H1 (cell line): ENCODE measurements around the gene HES3. TPM values are rescaled to one million over a fixed set of nuclear protein-coding genes. Genes with fewer than 3 reads are reported as not detected.

Experiments
- KDM4A ChIP-seq: IDR thresholded peaks from one replicate; pipeline ENCODE4 v1.7.1; 2012; ENCODE audit warnings: low read depth, mild to moderate bottlenecking, moderate library complexity, low read length, inconsistent platforms; ENCODE audit not compliant: severe bottlenecking
- TBP ChIP-seq: IDR thresholded peaks from 2 replicates; pipeline ENCODE4 v1.6.1; 2011; ENCODE audit warnings: low read depth, low read length, improper control_type of control experiment
- YY1 ChIP-seq: IDR thresholded peaks from 2 replicates; pipeline ENCODE4 v1.6.1; 2011; ENCODE audit warnings: low read depth, mild to moderate bottlenecking, low read length
- ZNF274 ChIP-seq: IDR thresholded peaks from 2 replicates; pipeline ENCODE4 v1.7.0; 2012; ENCODE audit warnings: low read length, borderline replicate concordance; ENCODE audit errors: extremely low read depth
- polyA plus RNA-seq, 7 experiments: library from polyadenylated mRNA; depleted of rRNA in 3 of 7; stranded (reverse) in 5 of 7; unstranded in 2 of 7; fragments of >200 nt in 5 of 7; fragments of 200-250 nt in 2 of 7; gene quantifications; 1 replicate in 5 of 7; 2 replicates in 1 of 7; 4 replicates in 1 of 7; pipeline versions ENCODE4 v1.2.1 to v1.2.3, GENCODE V29; 2011 to 2013; ENCODE audit warnings: missing spikeins in 2 of 7, mixed read lengths in 2 of 7
- total RNA-seq: library from RNA; stranded (reverse); fragmentation: NEBNext Ultra II Directional; extraction: Animal tissue kit (Norgen Biotek cat#: 25700); gene quantifications from 2 replicates; pipeline ENCODE4 v1.2.1, GENCODE V29; 2021
- TF ChIP-seq, protein P1 (sequence below): fragments of 300-600 bp; sonication (generic); IDR thresholded peaks from 2 replicates; pipeline ENCODE4 v1.7.1; 2012; ENCODE audit warnings: low read length, moderate library complexity, mild to moderate bottlenecking, inconsistent platforms; ENCODE audit not compliant: insufficient replicate concordance

HES3 gene
- total and polyA plus RNA-seq, 2 of the 8 experiments (the other 6 are each of a cell fraction or from before 2014, with no cell fraction given): 38.8 to 54.3 TPM

DNA sequence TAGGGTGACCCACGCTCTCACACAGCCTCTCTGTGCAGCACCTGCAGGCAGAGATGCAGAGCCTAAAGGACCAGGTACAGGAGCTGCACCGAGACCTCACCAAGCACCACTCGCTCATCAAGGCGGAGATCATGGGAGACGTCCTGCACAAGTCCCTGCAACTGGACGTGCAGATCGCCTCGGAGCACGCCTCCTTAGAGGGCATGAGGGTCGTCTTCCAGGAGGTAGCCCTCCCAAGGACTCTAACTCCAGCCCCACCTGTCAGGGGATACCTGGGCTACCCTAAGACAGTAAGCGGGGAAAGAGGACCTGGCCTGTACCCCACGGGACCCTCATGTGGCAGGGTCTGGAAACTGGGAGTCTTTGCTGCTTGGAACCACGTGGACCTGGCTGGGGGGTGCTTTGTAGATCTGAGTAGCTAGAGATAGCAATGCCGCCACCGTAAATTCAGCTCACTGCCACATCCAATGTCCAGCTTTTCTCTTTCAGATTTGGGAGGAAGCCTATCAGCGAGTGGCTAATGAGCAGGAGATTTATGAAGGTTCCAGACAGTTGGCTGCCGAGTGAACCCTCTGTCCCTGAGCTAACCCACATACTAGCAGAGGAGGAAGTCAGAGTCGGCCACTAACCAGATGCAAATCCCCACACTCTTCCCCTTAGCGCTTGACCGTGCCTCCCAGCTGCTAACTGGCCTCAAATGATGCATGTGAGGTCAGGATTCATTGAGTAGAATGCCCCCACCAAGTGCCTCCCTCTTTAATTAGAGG lies 31.6 kb upstream of the HES3 start (continued):
- no peak for TF ChIP-seq TBP
- TF ChIP-seq, protein P1, sequence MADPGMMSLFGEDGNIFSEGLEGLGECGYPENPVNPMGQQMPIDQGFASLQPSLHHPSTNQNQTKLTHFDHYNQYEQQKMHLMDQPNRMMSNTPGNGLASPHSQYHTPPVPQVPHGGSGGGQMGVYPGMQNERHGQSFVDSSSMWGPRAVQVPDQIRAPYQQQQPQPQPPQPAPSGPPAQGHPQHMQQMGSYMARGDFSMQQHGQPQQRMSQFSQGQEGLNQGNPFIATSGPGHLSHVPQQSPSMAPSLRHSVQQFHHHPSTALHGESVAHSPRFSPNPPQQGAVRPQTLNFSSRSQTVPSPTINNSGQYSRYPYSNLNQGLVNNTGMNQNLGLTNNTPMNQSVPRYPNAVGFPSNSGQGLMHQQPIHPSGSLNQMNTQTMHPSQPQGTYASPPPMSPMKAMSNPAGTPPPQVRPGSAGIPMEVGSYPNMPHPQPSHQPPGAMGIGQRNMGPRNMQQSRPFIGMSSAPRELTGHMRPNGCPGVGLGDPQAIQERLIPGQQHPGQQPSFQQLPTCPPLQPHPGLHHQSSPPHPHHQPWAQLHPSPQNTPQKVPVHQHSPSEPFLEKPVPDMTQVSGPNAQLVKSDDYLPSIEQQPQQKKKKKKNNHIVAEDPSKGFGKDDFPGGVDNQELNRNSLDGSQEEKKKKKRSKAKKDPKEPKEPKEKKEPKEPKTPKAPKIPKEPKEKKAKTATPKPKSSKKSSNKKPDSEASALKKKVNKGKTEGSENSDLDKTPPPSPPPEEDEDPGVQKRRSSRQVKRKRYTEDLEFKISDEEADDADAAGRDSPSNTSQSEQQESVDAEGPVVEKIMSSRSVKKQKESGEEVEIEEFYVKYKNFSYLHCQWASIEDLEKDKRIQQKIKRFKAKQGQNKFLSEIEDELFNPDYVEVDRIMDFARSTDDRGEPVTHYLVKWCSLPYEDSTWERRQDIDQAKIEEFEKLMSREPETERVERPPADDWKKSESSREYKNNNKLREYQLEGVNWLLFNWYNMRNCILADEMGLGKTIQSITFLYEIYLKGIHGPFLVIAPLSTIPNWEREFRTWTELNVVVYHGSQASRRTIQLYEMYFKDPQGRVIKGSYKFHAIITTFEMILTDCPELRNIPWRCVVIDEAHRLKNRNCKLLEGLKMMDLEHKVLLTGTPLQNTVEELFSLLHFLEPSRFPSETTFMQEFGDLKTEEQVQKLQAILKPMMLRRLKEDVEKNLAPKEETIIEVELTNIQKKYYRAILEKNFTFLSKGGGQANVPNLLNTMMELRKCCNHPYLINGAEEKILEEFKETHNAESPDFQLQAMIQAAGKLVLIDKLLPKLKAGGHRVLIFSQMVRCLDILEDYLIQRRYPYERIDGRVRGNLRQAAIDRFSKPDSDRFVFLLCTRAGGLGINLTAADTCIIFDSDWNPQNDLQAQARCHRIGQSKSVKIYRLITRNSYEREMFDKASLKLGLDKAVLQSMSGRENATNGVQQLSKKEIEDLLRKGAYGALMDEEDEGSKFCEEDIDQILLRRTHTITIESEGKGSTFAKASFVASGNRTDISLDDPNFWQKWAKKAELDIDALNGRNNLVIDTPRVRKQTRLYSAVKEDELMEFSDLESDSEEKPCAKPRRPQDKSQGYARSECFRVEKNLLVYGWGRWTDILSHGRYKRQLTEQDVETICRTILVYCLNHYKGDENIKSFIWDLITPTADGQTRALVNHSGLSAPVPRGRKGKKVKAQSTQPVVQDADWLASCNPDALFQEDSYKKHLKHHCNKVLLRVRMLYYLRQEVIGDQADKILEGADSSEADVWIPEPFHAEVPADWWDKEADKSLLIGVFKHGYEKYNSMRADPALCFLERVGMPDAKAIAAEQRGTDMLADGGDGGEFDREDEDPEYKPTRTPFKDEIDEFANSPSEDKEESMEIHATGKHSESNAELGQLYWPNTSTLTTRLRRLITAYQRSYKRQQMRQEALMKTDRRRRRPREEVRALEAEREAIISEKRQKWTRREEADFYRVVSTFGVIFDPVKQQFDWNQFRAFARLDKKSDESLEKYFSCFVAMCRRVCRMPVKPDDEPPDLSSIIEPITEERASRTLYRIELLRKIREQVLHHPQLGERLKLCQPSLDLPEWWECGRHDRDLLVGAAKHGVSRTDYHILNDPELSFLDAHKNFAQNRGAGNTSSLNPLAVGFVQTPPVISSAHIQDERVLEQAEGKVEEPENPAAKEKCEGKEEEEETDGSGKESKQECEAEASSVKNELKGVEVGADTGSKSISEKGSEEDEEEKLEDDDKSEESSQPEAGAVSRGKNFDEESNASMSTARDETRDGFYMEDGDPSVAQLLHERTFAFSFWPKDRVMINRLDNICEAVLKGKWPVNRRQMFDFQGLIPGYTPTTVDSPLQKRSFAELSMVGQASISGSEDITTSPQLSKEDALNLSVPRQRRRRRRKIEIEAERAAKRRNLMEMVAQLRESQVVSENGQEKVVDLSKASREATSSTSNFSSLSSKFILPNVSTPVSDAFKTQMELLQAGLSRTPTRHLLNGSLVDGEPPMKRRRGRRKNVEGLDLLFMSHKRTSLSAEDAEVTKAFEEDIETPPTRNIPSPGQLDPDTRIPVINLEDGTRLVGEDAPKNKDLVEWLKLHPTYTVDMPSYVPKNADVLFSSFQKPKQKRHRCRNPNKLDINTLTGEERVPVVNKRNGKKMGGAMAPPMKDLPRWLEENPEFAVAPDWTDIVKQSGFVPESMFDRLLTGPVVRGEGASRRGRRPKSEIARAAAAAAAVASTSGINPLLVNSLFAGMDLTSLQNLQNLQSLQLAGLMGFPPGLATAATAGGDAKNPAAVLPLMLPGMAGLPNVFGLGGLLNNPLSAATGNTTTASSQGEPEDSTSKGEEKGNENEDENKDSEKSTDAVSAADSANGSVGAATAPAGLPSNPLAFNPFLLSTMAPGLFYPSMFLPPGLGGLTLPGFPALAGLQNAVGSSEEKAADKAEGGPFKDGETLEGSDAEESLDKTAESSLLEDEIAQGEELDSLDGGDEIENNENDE: no peak
- no peak for TF ChIP-seq ZNF274
- no peak for TF ChIP-seq YY1
- no peak for TF ChIP-seq KDM4A
